ENCODE data around the gene ITPR1.

DNA sequence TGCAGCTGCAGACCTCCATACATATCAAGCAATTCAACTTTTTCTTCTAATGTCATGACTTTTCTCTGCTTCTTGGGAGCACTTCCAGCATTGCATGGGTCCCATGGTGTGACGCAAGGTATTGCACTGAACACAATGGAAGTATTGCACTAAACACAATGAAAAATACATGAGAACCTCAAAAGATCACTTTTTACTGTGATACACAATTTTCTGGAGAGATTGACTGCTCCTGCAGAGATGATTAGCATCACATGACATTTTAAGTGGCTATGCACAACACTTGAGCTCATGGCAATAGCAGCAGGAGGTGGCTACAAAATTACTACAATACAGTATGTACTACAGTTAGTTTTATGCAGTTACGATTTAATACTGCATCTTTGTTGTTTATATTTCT is 372.6 kb downstream of the ITPR1 start:
- TF ChIP-seq POLR2A (IDR thresholded peaks at IDR 0.05; ENCODE audit: low read depth, low read length) (no peak), MXI1 (IDR thresholded peaks at IDR 0.05; ENCODE audit: borderline replicate concordance, low read depth, low read length) (no peak), CHD1 (IDR thresholded peaks at IDR 0.05; ENCODE audit: low read depth, low read length) (no peak), CEBPB (IDR thresholded peaks at IDR 0.05; ENCODE audit: low read depth, low read length) (no peak), RAD21 (IDR thresholded peaks at IDR 0.05; ENCODE audit: low read length) (no peak), RCOR1 (IDR thresholded peaks at IDR 0.05; ENCODE audit: insufficient replicate concordance, low read length) (no peak), MAFK (IDR thresholded peaks at IDR 0.05; ENCODE audit: low read depth, low read length) (no peak), BHLHE40 (IDR thresholded peaks at IDR 0.05; ENCODE audit: low read depth, low read length) (no peak)
- TF ChIP-seq, protein P1, sequence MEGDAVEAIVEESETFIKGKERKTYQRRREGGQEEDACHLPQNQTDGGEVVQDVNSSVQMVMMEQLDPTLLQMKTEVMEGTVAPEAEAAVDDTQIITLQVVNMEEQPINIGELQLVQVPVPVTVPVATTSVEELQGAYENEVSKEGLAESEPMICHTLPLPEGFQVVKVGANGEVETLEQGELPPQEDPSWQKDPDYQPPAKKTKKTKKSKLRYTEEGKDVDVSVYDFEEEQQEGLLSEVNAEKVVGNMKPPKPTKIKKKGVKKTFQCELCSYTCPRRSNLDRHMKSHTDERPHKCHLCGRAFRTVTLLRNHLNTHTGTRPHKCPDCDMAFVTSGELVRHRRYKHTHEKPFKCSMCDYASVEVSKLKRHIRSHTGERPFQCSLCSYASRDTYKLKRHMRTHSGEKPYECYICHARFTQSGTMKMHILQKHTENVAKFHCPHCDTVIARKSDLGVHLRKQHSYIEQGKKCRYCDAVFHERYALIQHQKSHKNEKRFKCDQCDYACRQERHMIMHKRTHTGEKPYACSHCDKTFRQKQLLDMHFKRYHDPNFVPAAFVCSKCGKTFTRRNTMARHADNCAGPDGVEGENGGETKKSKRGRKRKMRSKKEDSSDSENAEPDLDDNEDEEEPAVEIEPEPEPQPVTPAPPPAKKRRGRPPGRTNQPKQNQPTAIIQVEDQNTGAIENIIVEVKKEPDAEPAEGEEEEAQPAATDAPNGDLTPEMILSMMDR (conservative IDR thresholded peaks at IDR 0.05; ENCODE audit: low read depth, low read length) = no peak
